HG02973 (cell line): ENCODE data around the gene TPRA1.

Experiments used
- ATAC-seq: cut with Tn5 transposase; IDR thresholded peaks from one replicate; pipeline ENCODE4 v1.9.1; 2021; ENCODE audit warnings: moderate library complexity; ENCODE audit not compliant: unreplicated experiment

Gene TPRA1

DNA sequence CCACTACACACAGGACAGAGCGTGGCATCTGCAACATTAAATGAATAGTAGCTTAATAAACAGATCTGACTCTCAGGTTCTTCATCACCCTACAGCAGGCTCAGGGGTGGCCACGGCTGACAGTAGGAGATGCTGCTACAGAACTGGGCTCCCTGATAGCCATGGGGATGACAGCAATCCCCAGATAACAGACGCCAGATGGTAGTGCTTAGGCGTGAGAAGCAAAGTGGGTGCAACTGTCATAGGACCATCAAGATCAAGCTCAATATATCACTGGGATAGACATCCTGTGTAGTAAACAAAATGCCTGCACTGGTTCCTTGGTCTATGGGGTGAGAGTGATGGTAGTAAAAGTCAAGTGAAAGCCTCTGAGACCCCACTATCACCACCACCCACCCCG lies 2.6 kb upstream of the TPRA1 start:
- no peak for ATAC-seq

DNA sequence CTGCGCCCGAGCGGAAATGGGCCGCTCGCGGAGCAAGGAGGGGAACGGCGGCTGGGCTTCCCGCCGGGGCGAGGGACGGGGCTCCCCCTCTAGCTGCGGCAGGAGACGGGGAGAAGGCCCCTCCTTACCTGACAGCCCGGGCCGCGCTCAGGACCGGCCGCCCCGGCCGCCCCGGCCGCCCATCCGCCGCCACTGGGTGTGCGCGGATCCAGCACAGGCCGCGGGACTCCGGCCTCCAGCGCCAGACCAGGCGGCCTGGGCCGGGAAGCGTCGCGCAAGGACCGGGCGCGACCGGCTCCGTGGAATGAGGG lies 296 bp downstream of the TPRA1 start:
- ATAC-seq, result peak; percentile 31

DNA sequence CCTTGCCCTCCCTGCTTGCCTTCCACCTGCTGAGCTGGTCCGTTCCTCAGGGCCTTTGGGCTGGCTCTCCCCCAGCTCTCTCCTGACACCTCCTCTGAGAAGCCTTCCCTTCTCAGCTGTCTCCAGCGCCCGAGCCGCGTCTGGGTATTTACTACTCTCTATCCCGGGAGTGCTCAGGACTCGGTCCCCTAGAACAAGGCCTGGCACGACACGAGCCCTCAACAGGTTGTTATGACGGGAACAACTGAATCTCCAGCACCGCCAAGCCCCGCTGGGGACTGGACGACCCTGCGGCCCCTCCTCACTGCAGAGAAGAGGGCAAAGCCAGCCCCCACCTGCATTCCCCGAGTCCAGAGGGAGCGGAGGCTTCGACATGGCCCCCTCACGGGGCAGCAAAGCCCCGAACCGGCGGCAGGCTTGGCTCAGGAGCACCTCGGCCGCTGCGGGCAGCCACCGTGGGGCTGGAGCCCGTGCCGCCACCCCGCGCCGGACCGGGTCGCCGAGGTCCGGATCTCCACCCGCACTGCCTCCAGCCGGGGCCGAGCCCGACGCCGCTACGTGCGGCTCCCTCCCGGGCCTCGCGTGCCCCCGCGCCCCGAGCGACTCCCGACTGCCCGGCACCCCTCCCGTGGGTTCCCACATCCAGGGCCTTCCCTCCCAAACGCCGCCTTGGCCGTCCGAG lies 792 bp downstream of the TPRA1 start:
- peak; percentile 8 for ATAC-seq

DNA sequence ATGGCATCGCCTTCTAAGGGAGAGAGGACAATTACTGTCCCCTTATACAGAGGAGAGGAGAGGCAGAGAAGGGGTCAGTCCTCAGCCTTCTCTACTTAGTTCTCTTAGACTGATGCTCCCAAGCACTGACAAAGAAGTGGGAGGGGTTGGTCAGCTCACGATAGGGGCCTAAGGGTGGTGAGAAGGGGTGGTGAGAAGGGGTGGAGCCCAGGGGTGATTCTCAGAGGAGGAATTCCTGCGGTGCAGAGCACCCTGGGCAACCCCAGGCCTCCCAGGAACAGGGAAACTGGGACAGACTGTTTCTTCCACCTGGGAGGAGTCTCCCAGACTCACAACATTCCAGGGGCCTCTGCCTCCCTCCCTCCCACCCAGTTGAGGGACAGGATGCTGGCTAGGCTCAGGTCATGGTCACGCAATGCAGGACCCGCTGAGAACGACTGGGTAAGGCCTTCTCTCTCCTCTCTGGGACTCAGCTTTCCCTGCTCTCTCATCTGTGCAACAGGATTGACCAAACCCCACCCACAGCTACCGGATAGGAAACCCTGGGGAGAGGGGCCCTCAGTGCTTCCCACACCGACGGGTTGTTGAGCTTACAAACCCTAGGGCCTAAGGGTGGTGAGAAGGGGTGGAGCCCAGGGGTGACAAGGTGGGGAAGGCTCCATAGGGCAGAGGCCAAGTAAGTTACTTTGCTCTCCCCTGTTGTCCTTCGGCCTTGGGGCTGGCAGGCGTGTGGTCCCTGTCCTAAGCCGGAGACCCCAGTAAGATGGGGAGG lies 1.5 kb downstream of the TPRA1 start:
- ATAC-seq, result no peak

DNA sequence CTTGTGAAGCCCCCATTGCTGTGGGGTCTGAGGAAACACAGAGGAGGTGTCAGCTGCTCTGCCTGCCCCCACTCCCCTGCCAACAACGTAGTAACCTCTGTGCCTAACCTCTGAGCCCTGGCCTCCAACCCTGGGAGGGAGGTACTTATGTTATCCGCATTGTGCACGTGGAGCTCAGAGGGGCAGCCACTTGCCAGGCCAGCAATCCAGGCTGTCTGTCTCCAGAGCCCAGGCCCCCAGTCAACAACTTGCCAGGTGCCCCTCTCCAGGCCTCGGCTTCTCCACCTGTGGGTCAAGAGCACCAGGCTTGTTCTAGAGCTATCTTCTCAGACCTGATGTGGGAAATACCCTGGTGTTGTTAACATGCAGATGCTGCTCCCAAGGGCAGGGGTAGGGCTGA lies 2.7 kb downstream of the TPRA1 start:
- ATAC-seq, result no peak

DNA sequence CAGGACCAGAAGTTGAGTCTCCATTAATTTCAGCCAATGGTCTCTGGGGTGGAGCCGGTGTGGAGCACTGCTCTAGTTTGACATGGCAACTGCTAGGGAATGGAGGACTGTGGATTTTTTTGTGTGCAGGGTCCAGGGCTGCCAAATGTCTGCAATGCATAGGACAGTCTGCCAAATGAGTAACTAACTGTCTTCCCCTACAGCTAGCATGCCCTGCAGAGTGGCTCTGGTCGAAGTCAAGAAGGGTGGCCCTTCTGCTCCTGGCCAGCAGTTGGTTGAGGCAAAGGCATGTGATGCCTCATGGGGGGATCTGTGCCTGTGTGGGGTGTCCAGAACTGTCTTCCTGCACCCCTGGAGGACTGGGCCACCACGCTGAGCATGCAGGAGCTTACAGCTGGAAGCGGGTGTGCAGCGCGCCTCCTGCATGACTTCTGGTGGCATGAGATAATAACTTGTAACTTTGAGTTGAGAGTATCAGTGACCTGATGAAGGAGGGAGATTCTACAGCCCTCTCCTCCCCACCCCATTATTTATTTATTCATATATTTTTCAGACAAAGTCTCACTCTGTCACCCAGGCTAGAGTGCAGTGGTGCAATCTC lies 4.6 kb downstream of the TPRA1 start:
- no peak for ATAC-seq

DNA sequence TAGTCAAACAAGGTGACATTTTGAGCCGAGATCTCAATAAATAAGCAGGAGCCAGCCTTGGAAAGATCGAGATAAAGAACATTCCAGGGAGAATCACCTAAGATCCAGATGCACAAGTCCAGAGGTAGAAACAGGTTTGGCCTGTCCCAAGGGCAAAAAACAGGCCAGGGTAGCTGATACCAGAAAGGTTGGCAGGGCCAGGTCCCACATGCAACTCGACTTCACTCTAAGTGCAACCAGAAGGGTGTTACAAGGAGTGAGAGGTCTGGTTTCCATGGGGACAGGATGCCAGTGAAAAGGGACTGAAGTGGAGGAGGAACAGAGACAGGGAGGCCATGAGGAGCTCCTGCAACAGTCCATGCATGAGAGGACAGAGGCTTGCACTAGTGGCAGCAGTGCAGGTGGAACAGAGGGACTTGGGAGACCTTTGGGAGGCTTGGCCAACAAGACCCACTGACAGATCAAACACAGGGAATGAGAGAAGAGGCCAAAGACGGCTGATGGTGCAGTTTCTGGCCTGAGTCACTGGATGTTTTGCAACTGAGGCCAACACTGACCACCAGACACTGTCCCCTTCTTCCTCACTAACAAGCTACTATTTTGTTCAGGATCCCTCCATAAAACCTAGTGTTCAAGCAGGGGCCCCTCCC lies 5.2 kb downstream of the TPRA1 start:
- ATAC-seq, result no peak

DNA sequence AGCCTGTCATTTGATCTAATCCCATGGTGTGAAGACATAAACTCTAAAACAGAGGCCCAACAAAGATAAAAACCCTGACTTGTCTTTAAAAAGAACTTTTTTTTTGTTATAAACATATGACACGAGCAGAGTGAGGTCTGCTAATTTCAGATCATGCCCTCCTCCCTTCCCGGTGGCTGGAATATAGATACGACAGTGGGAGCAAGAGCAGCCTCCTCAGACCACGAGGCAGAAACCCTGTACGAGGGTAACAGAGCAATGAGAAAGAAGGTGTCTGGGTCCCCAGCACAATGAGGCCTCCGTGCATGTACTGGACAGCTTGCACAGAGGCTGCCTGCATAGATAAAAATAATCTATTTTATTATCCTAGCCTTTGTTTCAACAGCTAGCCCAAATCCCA lies 5.8 kb downstream of the TPRA1 start:
- no peak for ATAC-seq

DNA sequence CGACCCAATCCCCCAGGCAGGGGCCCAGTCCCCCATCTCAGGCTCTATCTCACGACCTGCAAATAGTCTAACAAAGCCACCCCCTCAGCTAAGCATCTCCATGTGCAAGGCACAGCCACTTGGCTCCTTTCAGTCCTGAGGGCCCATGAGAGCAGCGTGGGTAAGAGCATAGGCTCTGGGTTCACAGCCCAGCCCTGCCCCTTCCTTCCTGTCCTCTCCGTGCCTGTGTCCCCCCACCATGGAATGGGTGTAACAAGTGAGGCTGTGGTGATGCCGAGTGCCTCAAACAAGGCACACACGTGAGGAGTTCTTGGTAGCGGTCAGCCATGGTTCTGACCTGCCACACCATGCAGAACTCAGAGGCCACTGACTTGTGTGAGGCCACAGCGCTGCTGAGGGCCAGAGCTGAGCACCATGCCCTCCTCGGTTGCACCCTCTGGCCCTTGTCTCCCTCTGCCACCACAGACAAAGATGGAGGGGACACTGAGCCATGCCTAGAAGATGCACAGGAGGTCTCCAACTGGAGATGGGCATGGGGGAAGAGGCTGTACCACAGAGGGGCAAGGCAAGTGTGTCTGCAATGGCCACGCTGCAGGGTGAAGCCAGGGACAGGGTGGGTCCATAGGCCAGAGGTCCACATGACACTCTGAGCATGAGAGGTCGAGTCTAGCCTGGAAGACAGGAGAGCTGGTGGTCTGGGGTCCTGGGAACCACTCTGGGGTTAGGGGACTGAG lies 10.0 kb downstream of the TPRA1 start:
- ATAC-seq, result no peak

DNA sequence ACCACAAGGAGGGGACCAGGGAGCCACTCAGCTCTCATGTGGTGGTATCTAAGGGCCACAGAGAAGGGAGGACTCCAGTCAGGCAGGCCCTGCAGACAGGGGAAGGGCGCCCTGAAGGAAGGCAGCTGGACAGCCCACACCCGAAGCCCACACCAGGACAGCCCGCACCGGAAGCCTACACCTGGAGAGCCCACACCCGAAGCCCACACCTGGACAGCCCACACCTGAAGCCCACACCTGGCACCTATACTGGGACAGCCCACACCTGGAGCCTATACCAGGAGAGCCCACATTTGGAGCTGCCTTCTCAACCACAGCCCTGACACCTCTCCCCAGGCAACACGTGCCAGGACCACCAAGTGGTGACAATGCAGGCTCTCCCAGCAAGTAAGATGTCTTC lies 11.7 kb downstream of the TPRA1 start:
- no peak for ATAC-seq

DNA sequence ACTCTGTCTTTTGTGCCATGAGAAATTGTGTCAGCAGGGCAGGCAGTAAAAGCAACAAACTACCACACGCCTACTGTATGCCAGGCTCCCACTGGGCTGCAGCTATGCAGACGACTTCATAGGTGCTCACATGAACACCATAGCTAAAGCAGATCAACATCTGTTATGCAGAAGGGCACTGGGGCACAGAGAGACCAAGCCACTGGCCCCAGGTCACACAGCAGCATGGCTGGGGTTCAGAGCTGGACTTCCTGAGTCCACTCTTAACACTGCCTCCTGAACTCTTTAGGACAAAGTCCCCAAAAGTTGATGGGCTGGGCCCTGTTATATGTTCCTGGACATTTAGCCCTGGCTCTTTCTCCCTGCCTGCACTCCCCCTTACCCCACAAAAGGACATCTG lies 12.4 kb downstream of the TPRA1 start:
- no peak for ATAC-seq

DNA sequence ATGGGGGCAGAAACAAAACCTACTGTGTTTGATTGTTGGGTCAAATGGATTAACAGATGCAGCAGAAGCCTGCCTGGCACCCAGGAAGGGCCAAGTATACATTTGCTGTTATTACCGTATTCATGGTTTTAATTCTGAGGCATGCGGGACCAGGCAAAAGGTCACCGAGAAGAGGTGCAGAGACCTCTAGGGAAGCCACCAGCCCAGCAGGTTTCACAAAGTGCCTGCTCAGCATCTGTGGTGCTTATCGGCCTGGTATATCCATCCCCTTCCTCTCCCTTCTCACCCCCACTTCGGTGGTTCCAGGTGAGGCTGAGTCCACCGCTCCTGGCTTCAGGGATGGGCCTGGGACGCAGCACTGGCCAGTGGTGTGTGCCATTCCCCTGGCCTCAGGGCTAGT lies 13.1 kb downstream of the TPRA1 start:
- ATAC-seq, result no peak

DNA sequence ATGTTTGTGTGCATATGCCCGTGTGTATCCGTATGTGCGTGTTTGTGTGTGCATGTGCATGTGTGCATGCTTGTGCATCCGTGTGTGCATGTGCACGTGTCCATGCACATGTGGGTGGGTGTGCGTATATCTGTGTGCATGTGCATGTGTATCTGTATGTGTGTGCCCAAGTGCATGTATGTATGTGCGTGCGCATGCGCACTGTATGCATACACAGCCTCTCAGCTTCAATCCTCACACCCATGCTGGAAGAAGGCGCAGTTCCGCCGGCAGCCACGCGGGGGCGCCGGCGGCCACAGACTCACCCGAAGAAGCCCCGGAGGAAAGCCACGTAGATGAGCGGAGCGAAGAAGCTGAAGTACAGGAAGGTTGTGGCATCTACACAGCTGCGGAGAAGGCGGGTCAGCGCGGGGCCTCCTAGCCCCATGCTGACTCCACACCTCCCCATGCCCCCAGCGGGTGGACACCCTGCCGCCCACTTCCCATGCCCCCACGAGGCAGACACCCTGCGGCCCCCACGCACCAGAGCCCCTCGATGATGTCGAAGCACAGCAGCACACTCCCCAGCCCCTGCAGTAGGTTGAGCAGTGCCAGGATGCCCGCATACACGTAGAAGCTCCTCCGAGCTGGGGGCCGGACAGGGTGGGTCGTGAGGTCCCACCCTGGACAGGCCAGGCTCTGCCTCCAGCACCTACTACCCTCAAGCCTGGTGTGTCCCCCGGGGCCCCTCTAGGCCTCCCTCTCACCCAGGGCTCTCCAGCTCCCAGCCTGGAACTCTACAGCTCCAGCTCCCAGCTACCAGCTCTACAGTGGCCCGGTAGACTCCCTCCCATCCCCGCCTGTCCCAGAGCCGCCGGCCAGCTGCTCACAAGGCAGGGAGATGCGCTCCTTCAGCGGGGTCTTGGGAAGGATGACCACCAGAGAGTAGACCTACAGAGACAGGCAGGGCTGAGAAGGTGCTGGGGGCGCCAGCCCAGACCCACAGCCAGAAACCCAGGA lies 15.4 kb downstream of the TPRA1 start:
- peak; percentile 67 for ATAC-seq

DNA sequence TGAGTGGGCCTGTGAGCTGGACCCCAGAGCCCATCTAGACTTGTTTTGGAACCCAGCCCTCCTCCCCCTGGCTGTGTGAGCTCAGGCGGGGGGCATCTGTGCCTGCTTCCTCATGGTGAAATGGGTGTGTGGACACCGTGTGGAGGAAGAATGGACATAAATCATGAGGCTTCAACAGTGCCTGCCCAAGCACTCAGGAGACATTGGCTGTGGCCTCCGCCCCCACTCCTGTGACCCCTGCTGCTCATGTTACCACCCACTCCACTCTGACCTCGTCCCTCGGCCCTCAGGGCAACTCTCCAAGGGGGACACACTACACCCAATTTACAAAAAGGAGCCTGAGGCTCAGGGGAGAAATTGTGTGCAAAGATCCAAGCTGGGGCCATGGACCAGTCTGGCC lies 16.6 kb downstream of the TPRA1 start:
- ATAC-seq, result no peak

DNA sequence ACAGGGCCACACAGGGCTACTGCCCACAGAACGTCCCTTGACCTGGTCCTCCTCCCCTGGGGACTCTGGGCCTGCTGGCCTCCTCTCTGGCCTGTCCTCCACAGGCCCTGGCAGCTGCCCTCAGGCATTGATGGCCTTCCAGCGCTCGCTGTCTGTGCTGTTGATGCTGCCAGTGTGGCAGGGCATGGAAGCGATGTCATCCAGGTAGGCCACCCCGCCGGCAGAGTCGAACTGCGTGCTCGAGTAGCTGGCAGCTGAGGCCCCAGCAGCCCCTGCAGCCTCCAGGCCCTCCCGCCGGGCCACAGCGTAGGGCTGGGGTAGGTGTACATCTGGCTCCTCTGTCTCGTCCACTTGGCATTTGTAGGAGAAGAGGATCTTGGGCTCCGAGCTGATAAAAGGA lies 17.1 kb downstream of the TPRA1 start:
- ATAC-seq, result no peak

DNA sequence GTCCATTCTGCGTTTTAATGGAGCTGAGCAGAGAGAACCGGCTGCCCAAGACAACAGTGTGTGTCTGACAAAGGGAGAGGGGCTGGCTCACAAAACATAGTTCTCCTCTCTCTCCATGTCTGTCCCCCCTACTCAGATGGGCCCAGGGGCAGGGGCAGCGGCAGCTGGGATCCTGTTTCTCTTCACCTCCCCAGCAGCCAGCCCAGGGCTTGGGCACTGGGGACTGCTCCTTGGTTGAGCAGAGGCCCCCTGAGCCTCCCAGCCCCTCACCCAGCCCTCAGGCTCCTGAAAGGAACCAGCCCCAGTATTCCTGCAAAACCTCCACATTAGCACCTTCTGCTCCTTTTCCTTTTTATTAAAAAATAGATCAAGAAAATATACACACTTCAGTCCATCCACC lies 17.8 kb downstream of the TPRA1 start:
- ATAC-seq, result no peak

DNA sequence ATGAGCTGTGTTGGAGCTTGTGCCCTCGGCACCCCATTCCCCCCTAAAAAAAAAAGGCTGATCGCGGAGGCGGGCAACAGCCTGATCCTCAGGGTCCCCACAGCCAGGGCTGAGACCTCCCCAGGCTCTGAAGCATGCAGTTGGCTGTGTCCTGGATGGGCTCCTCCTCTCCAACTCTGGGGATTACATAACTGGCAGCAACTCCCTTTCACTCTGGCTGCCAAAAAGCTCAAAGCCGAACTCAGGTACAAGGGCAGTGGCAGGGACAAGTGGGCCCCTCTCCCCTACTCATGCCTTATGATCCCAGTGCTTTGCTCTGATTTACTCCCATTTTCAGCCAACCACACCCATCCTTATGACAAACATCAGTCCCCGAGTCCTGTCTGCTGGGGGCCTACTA lies 18.3 kb downstream of the TPRA1 start:
- ATAC-seq, result no peak

DNA sequence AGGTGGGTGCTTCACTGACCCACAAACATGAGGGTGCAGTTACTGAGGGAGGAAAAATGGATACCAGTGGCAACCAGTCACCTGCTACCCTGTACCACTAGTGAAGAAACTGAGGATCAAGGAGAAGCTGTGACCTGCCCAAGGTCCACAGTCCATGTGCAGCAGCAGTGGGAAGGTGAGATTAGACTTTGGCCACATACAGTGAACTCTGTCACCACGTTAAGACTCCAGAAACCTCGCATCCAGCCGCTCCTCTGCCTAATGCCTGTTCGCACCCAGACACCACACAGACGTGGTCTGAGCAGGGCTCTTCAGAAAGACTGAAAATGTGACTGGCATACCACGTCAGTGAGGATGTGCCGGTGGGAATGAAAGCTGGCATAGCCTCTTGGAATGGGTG lies 20.0 kb downstream of the TPRA1 start:
- no peak for ATAC-seq

DNA sequence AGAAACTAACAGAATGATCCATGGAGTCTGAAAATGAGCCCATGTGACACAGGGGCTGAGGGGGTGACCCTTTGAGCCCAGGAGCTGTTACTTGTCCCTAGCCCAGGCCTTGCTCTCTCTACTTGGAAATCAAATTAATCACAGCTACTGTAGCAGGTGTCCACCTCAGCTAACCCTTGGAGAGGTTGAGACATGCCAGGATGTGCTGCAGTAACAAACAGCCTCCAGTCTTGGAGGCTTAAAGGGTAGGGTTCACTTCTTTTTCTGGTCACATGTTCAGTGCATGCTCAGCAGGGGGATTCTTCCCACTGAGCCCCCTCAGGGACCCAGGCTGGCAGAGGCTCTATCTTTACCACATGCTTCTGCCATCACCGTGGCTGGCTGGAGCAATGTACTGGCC lies 21.4 kb downstream of the TPRA1 start:
- no peak for ATAC-seq

DNA sequence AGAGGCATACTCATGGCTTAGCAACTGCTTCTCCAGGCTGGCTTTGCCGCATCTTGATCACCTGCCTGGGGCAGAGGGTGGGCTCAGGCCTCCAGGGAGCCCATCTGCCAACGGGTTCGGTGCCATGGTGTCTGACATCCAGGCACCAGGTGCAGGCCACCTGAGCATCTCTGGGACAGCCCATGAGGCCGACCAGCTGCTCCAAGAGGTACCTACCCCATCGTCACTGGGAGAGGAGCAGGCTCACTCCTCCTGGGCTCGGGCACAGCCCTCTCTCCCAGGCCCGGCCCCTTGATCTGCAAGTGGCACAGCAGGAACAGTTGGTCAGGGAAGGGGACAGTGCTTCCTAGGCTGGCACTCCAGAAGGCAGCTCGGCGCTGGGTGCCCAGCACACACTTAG lies 21.9 kb downstream of the TPRA1 start:
- no peak for ATAC-seq
